HG02884 (cell line): ENCODE data around the gene TADA3.

ENCODE experiments used
- ATAC-seq: cut with Tn5 transposase; IDR thresholded peaks from one replicate; pipeline ENCODE4 v1.9.1; 2021; ENCODE audit warnings: mild to moderate bottlenecking, moderate library complexity; ENCODE audit not compliant: unreplicated experiment

TADA3 gene, protein sequence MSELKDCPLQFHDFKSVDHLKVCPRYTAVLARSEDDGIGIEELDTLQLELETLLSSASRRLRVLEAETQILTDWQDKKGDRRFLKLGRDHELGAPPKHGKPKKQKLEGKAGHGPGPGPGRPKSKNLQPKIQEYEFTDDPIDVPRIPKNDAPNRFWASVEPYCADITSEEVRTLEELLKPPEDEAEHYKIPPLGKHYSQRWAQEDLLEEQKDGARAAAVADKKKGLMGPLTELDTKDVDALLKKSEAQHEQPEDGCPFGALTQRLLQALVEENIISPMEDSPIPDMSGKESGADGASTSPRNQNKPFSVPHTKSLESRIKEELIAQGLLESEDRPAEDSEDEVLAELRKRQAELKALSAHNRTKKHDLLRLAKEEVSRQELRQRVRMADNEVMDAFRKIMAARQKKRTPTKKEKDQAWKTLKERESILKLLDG

GRCh38 chr3:9792405-9793160, at the start of gene TADA3, which contains the start of gene ARPC4:
Gene TADA3 (minus strand): TSS chr3:9792473. CDS start chr3:9791466, 1,007 bp downstream.
Gene ARPC4 (plus strand): TSS chr3:9793082. CDS start chr3:9793122, 40 bp downstream.
- ATAC-seq: peak; percentile 77

- ATAC-seq: no peak
These were observed 48.7 kb upstream of the TADA3 start for GRCh38 chr3:9841015-9841414.

DNA sequence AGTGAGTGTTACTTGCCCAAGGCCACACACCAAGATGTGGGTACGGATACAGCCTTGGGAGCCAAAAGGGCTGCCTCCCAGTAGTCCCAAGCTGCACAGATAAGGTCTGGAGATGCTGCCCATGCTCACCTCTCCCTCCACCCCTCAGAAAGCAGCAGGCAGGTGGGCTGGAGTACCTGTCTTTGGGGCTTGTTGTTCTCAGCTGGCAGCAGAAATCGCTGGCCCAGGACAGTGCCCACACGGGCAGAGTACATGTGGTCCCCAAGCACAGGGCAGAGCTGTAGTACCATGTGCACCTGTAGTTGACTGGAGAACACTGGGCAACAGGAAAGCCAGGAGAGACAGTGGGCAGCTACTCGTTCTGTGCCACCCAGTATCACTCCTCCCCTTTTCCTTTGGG, 46.6 kb upstream of the TADA3 start:
- ATAC-seq: no peak

DNA sequence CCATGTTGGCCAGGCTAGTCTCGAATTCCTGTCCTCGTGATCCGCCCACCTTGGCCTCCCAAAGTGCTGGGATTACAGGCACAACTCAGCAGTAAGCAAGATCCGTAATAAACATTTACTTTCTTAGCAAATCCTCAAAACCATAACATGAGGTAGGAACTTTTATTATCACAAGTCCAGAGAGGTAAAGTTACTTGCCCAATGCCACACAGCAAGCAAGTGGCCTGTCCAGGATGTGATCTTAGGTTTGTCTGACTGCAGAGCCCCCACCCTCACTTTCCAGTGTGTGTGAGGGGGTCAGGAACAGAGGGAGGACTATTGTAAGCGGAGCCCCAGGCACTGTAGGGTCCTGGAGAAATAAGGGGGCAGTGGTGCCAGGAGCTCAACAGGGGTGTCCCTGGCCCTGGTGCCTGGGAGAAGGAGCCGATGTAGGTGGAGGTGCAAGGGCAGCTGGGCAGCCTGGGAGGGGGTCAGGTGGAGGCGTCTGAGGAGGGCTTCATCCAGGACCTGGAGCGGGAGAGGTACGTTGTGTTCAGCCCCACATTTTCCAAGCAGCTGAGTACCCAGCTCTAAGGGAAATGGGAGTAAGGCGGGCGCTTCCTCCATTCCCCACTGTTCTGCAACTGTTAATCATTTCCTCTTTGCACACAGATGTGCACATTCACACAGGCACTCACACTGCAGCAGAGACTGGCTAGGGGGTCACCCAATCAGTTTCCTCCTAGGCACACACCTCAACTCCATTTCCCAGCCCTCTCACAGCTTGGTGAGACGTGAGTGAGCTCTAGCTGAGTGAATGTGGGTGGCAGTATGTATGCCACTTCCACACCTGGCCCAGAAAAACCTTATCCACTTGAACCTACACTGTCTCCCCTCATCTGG, 45.7 kb upstream of the TADA3 start:
- ATAC-seq: no peak

DNA sequence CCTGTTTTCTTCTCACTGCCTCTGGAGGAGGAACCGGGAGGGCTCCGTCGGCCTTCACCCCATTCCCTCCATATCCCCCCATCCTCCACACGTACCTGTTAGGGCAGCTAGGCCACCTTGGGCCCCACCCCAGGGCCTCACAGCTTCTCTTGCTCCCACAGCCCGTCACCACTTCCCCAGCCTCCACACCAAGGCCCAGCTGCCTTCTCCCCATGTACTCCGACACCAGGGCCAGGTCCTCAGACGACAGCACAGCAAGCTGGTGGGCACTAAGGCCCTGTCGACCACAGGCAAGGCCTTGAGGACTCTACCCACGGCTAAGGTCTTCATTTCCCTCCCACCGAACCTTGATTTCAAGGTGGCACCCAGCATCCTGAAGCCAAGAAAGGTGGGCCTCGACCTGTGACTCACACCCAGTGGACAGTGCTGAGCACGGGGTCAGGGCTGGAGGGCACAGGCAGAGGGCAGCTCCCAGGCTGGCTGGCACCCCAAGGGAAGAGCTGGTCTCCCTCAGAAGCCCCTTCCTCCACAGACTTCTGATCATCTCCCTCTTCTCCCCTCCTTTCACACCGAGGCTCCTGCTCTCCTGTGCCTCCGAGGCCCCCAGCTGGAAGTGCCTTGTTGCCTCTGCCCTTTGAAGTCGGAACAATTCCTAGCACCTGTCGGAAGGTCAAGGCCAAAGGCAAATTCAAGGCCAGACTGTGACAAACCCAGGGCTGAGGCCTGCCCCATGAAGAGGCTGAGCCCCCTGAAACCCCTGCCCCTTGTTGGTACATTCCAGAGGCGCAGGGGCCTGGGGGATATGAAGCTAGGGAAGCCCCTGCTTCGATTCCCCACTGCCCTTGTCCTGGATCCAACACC, 42.5 kb upstream of the TADA3 start:
- no peak for ATAC-seq

DNA sequence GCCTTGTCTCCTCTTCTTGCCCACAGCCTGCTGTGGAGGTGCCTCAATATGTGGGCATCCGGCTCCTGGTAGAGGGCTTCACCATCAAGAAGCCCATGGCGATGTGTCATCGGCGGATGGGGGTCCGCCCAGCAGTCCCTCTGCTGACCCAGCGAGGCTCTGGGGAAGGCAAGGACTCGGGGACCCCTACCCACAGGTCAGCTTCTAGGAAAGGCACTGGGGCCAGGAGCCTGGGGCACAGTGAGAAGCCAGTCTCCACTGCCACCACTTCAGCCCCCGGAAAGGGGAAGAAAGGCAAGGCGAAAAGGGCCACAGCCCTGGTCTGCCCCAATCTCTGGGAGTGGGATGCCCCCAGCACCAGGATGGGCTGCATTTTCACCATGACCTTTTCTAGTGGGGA, 40.8 kb upstream of the TADA3 start:
- ATAC-seq: no peak

GRCh38 chr3:9831253-9831652, 39.0 kb upstream of the TADA3 start:
- no peak for ATAC-seq

GRCh38 chr3:9828801-9829755, 36.8 kb upstream of the TADA3 start:
- ATAC-seq: no peak

- ATAC-seq: no peak
These were observed 34.7 kb upstream of the TADA3 start for GRCh38 chr3:9826815-9827573.

DNA sequence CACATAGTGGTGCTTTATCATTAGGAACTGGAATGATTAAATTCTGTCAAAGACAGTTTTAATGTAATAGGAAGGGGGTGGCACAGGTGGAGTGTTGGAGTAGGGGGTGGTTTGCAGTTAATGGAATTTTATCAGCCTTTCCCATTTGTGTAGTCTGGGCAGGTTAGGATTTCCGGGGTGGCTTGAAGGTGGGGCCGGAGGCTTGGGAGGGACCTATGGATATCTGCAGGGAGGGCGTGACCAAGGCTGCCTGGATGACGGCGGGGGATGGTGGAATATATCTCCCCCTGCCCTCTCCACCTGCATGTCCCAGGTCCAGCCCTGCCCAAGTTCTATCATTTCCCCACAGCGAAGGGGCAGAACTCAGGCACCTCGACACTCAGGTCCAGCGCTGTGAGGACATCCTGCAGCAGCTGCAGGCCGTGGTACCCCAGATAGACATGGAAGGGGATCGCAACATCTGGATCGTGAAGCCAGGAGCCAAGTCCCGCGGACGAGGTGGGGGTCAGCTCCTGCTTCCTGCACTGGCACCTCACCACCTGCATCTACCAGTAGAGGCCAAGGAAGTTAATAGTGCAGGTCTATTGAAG, 33.3 kb upstream of the TADA3 start:
- no peak for ATAC-seq

GRCh38 chr3:9820946-9821345, 28.7 kb upstream of the TADA3 start:
- ATAC-seq: no peak

DNA sequence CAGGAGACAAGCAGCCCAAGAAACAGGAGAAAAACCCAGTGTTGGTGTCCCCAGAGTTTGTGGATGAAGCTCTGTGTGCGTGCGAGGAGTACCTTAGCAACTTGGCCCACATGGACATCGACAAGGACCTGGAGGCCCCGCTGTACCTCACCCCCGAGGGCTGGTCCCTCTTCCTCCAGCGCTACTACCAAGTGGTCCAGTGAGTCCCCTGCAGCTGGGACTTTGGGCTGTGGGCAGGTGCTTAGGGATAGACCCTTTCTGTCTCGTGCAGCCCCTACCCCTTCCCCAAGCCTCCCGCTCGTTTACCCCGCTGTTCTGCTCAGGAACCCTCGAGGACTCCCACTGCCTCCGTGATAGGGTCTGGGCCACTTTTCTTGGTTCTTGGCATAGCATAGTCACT, 28.3 kb upstream of the TADA3 start:
- no peak for ATAC-seq

- ATAC-seq: no peak
These were observed 26.5 kb upstream of the TADA3 start for GRCh38 chr3:9818666-9819335.

DNA sequence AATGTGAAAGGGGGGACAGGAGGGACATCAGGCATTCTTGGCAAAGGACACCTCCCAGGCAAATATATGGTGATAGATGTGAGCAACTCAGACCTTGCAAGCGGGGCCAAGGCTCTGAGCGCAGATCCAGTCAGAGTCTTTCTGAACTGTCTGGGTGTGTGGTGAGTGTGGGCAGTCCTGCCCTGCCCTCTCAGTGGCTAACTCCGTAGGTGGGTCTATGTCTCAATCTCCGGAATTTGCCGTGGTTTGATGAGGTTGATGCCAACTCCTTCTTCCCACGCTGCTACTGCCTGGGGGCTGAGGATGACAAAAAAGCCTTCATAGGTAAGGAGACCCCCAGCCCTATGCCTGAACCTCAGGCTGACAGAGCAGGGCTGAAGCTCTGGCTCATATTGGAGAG, 25.2 kb upstream of the TADA3 start:
- no peak for ATAC-seq

GRCh38 chr3:9815986-9816385, 23.7 kb upstream of the TADA3 start:
- ATAC-seq: no peak

DNA sequence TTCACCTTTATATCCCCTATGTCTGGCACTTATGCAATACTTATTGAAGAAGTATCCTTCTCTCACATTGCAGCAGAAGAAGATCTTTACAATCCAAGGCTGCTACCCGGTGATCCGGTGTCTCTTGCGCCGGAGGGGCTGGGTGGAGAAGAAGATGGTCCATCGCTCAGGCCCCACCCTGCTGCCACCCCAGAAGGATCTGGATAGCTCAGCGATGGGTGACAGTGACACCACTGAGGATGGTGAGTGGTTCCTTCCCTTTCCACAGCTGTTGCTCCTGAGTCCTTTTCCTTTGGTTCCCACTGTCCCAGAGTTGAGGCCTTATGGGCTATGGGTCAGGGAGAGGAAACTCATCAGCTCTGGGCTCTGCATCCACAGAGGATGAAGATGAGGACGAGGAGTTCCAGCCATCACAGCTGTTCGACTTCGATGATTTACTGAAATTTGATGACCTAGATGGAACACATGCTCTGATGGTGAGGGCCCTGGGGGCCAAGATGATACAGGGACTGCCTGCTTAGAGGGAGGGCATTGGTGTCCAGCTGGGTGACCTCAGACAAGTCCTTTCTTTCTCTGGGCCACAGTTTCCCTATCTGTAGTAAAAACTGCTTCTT, 20.7 kb upstream of the TADA3 start:
- no peak for ATAC-seq

DNA sequence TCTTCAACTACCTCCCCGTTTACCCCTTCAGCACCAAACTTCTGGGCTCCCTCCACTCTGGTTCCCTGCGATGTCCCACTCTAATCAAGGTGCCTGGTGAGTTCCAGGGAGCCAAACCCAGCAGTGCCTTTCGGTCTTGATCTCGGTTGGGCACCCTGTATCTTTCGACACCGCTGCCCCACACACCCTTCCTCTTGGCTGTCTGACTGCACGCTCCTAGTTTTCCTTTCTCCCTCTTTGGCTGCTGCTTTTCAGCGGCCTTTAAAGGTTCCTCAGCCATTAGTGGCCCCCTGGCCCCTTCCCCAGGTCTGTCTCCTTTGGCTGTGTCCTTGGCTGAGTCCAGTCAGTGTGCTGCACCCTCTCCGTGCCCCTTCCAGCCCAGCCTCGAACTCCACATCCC, 18.6 kb upstream of the TADA3 start:
- no peak for ATAC-seq
